Activated T-cell treated with anti-CD3 and anti-CD28 coated beads, Interleukin-2, amount 50 U/mL, for 72 hours (primary cell): ENCODE measurements around the gene SLC16A2. TPM values are rescaled to one million over a fixed set of nuclear protein-coding genes. Genes with fewer than 3 reads are reported as not detected.
"Not testable (repeated sequence)": the region's sequence is repeated elsewhere in the genome, so short reads cannot be mapped to it uniquely, and the experiment has no call there.

Source experiments
- ATAC-seq, 2 donors: fragments of 150-1000 bp; cut with Tn5 transposase; replicated peaks in 1 of 2; 2 replicates each; pipeline ENCODE4 v1.10.0; 2021; ENCODE audit warnings: moderate library complexity in 2 of 2, mild to moderate bottlenecking in 1 of 2
- DNase-seq, 2 donors: peaks; one replicate each; pipeline ENCODE4 v3.0.0; 2021 to 2022; ENCODE audit warnings: mixed read lengths in 1 of 2
- H3K27ac Mint-ChIP-seq: one replicate; pipeline ENCODE4 v1.8.0; 2022; ENCODE audit warnings: mild to moderate bottlenecking, moderate library complexity, mixed read lengths
- H3K27me3 Mint-ChIP-seq: one replicate; pipeline ENCODE4 v1.8.0; 2022; ENCODE audit warnings: low read depth, mixed read lengths
- H3K36me3 Mint-ChIP-seq, 2 donors: one replicate each; pipeline ENCODE4 v1.8.0; 2022; ENCODE audit warnings: mixed read lengths in 2 of 2, mild to moderate bottlenecking in 1 of 2; ENCODE audit not compliant: insufficient read depth in 2 of 2
- H3K4me1 Mint-ChIP-seq: one replicate; pipeline ENCODE4 v1.8.0; 2022; ENCODE audit warnings: low read depth, mixed read lengths
- H3K4me3 Mint-ChIP-seq, 2 donors: one replicate each; pipeline ENCODE4 v1.8.0; 2022; ENCODE audit warnings: mild to moderate bottlenecking in 2 of 2, mixed read lengths in 2 of 2, moderate library complexity in 2 of 2
- H3K9me3 Mint-ChIP-seq, 2 donors: one replicate each; pipeline ENCODE4 v1.8.0; 2022; ENCODE audit warnings: mixed read lengths in 2 of 2
- total RNA-seq, 2 donors: library from RNA; stranded (reverse); gene quantifications; one replicate each; pipeline ENCODE4 v1.2.3, GENCODE V29; 2022

Gene SLC16A2
- total RNA-seq, 2 donors from 2014 or later, result 0.30 to 0.36 TPM

GRCh38 chrX:74450803-74451449, 29.6 kb downstream of the SLC16A2 start:
- H3K9me3 Mint-ChIP-seq, result no peaks in the 10 kb centered on the region
- no peak overlapping the region for H3K27ac Mint-ChIP-seq
- DNase-seq (peak in 1 of 2 donors; percentile 29), ATAC-seq (peak; percentile 94 to 95)
- no peaks in the 10 kb centered on the region for H3K36me3 Mint-ChIP-seq
- H3K4me3 Mint-ChIP-seq, result peak overlapping the region in 1 of 2 donors; percentile 25
- H3K27me3 Mint-ChIP-seq, result peaks cover 14% of the 10 kb centered on the region
- H3K4me1 Mint-ChIP-seq, result peaks cover 36% of the 10 kb centered on the region

GRCh38 chrX:74451450-74452198, 30.3 kb downstream of the SLC16A2 start:
- H3K27ac Mint-ChIP-seq, result no peak overlapping the region

GRCh38 chrX:74452199-74452481, 30.8 kb downstream of the SLC16A2 start:
- Mint-ChIP-seq H3K36me3 (no peaks in the 10 kb centered on the region), H3K4me1 (peaks cover 36% of the 10 kb centered on the region), H3K4me3 (no peak overlapping the region), H3K27me3 (peaks cover 21% of the 10 kb centered on the region), H3K27ac (no peak overlapping the region), H3K9me3 (no peaks in the 10 kb centered on the region)
- DNase-seq (no peak), ATAC-seq (no peak)

More at GRCh38 chrX:74451450-74452198, 30.3 kb downstream of the SLC16A2 start:
- H3K27me3 Mint-ChIP-seq, result peaks cover 19% of the 10 kb centered on the region
- H3K4me3 Mint-ChIP-seq, result peak overlapping the region in 1 of 2 donors; percentile 25
- peaks cover 36% of the 10 kb centered on the region for H3K4me1 Mint-ChIP-seq
- ATAC-seq (peak in 1 of 2 donors; percentile 67), DNase-seq (no peak)
- H3K9me3 Mint-ChIP-seq, result no peaks in the 10 kb centered on the region
- H3K36me3 Mint-ChIP-seq, result no peaks in the 10 kb centered on the region

- Mint-ChIP-seq H3K4me1 (peaks cover 36% of the 10 kb centered on the region), H3K27me3 (peaks cover 29% of the 10 kb centered on the region), H3K36me3 (no peaks in the 10 kb centered on the region), H3K27ac (no peak overlapping the region), H3K9me3 (no peaks in the 10 kb centered on the region), H3K4me3 (no peak overlapping the region)
- ATAC-seq (no peak), DNase-seq (no peak)
Measured at GRCh38 chrX:74453178-74453577, 31.9 kb downstream of the SLC16A2 start.

GRCh38 chrX:74454233-74454632, 32.9 kb downstream of the SLC16A2 start:
- DNase-seq, H3K27ac Mint-ChIP-seq, ATAC-seq, H3K9me3 Mint-ChIP-seq, H3K4me3 Mint-ChIP-seq, H3K36me3 Mint-ChIP-seq: not testable (repeated sequence)
- Mint-ChIP-seq H3K4me1 (peaks cover 35% of the 10 kb centered on the region), H3K27me3 (peaks cover 35% of the 10 kb centered on the region)

DNA sequence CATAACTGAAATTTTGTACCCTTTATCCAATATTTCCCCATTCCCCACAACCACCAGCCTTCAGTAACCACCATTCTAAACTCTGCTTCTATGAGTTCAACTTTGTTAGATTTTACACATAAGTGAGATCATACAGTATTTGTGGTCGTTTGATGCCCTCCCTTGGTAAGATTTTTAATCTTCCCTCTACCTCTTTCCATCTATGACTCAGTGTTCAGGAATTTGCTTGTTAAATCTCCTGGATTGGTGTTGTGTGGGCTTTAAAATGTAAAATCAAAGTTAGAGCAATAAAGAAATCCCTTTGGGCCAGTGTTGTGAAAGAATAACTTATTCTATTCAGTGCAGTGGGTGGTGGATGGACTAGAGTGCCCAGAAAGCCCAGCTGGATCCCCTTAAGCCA, 37.4 kb downstream of the SLC16A2 start:
- no peaks in the 10 kb centered on the region for H3K36me3 Mint-ChIP-seq
- H3K4me3 Mint-ChIP-seq, result no peak overlapping the region
- no peak for DNase-seq
- no peaks in the 10 kb centered on the region for H3K9me3 Mint-ChIP-seq
- H3K27me3 Mint-ChIP-seq, result peaks cover 60% of the 10 kb centered on the region
- no peak overlapping the region for H3K27ac Mint-ChIP-seq
- H3K4me1 Mint-ChIP-seq, result no peaks in the 10 kb centered on the region
- ATAC-seq, result no peak

DNA sequence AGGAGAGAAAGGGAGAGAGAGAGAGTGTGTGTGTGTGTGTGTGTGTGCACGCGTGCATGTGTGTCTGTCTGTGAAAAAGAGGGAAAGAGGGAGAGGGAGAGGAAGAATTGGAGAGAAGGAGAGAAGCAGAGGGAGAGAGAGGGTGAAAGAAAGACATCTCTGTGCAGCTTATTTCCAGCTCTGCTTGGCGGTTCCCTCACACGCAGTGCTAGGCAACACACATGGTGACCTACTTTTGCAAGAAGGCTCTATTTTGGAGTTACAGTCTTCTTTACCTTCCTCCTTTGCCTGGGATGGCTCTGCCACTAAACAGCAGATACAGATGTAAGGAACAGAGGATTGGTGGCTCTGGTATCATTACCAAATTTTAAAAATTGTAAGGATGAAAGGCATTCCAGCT, 40.1 kb downstream of the SLC16A2 start:
- no peak for DNase-seq
- Mint-ChIP-seq H3K4me3 (no peak overlapping the region), H3K27ac (no peak overlapping the region), H3K4me1 (no peaks in the 10 kb centered on the region), H3K9me3 (no peaks in the 10 kb centered on the region), H3K27me3 (peaks cover 57% of the 10 kb centered on the region), H3K36me3 (no peaks in the 10 kb centered on the region)
- no peak for ATAC-seq

DNA sequence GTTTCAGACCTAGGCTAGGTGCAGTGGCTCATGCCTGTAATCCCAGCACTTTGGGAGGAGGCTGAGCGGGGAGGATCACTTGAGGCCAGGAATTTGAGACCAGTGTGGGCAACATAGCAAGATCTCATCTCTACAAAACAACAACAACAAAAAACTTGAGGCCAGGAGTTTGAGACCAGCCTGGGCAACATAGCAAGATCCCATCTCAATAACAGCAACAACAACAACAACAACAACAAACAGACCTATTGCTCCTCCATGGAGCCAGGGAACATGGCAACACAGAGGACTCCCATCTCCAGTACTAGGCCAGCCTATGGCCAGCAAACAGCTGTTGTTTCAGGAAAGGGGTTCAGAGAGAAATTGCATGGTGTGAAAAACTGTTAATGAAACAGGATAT, 43.4 kb downstream of the SLC16A2 start:
- H3K4me3 Mint-ChIP-seq, result no peak overlapping the region
- no peak for ATAC-seq
- no peaks in the 10 kb centered on the region for H3K4me1 Mint-ChIP-seq

DNA sequence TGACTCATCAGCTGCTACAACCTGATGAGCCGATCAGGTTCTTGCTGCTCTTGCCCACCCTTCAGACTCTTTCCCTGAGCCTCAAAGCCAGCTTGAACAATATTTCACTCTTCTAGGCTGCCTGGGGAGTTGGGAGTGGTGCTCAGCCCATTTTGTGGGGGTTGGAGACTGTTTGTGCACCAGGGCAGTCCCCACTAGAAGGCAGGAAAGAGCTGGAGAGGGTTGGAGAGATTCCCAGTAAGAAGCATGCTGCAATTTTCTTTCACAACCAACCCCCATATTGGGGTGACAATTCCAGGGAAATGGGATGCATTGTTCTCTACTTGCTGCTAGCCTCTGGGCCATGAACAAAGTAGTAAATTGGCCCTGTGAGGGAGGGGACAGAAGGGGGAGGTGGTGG, 44.1 kb downstream of the SLC16A2 start:
- H3K9me3 Mint-ChIP-seq, result peaks cover 2% of the 10 kb centered on the region in 2 donors
- peaks cover 37% of the 10 kb centered on the region for H3K27me3 Mint-ChIP-seq
- H3K4me1 Mint-ChIP-seq, result no peaks in the 10 kb centered on the region
- no peak for ATAC-seq
- no peak overlapping the region for H3K4me3 Mint-ChIP-seq
- no peak for DNase-seq
- no peaks in the 10 kb centered on the region for H3K36me3 Mint-ChIP-seq
- H3K27ac Mint-ChIP-seq, result no peak overlapping the region

More for the DNA sequence above, 43.4 kb downstream of the SLC16A2 start:
- peaks cover 44% of the 10 kb centered on the region for H3K27me3 Mint-ChIP-seq
- no peak for DNase-seq
- no peak overlapping the region for H3K27ac Mint-ChIP-seq
- no peaks in the 10 kb centered on the region for H3K36me3 Mint-ChIP-seq
- peaks cover 0 to 2% of the 10 kb centered on the region in 2 donors for H3K9me3 Mint-ChIP-seq

DNA sequence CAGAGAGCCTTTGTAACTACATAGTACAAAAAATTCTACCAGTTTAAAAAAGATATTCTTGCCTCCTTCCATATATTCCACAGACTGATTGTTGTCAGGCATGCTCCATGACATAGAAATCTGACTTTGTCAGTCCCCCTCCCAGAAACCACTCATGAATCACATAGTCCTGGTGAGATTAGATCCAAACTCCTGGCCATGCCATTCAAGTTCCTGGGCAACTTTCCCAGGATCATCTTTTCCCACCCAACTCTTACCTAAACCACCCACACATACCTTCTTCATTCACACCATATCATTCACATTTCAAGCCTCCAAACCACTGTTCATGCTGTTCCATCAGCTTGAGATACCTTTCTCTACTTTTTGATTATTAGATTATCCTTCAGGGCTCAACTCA, 46.4 kb downstream of the SLC16A2 start:
- no peak overlapping the region for H3K27ac Mint-ChIP-seq
- H3K4me1 Mint-ChIP-seq, result no peaks in the 10 kb centered on the region
- peaks cover 24% of the 10 kb centered on the region for H3K27me3 Mint-ChIP-seq
- H3K36me3 Mint-ChIP-seq, result no peaks in the 10 kb centered on the region
- ATAC-seq, result no peak
- DNase-seq, result no peak
- H3K9me3 Mint-ChIP-seq, result peaks cover 2% of the 10 kb centered on the region in 2 donors
- no peak overlapping the region for H3K4me3 Mint-ChIP-seq

DNA sequence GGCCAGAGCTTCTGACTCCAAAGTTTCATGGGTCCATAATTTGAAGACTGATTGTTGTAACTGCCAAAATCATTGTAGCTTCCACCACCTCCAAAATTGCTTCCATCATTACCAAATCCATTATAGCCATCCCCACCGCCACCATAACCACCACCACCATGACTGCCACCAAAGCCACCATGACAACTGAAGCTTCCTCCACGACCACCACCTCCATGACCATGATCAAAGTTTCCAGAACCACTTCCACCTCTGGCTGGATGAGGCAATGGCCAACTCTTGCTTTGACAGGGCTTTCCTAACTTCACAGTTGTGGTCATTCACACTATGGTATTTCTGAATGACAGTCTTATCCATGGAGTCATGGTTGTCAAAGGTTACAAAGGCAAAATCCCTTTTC, 51.8 kb downstream of the SLC16A2 start:
- not testable (repeated sequence) for ATAC-seq, H3K9me3 Mint-ChIP-seq, DNase-seq, H3K27ac Mint-ChIP-seq, H3K4me3 Mint-ChIP-seq, H3K4me1 Mint-ChIP-seq, H3K36me3 Mint-ChIP-seq
- H3K27me3 Mint-ChIP-seq, result peaks cover 25% of the 10 kb centered on the region

DNA sequence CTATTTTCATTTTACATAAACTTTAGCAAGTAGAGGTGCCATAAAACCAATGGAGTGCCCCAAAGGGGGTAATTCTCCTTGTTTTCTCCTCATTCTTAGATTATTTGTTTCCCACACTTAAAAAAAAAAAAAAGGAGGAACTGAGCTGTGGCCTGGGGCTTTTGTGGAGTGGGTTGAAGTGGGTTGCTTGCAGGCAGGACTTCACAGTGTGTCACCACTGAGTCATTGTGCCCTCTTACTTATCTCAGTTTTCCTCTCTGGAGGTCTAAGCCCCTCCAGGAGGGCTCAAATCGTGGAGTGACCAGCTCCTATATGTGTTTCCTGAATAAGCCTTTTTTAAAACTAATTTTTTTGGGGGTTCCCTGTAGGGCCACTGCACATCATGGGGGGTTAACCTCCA, 69.0 kb downstream of the SLC16A2 start:
- peaks cover 0 to 3% of the 10 kb centered on the region in 2 donors for H3K9me3 Mint-ChIP-seq
- H3K36me3 Mint-ChIP-seq, result no peaks in the 10 kb centered on the region
- no peaks in the 10 kb centered on the region for H3K4me1 Mint-ChIP-seq
- H3K4me3 Mint-ChIP-seq, result no peak overlapping the region
- DNase-seq (no peak), ATAC-seq (no peak)
- H3K27me3 Mint-ChIP-seq, result peaks cover 20% of the 10 kb centered on the region
- no peak overlapping the region for H3K27ac Mint-ChIP-seq

DNA sequence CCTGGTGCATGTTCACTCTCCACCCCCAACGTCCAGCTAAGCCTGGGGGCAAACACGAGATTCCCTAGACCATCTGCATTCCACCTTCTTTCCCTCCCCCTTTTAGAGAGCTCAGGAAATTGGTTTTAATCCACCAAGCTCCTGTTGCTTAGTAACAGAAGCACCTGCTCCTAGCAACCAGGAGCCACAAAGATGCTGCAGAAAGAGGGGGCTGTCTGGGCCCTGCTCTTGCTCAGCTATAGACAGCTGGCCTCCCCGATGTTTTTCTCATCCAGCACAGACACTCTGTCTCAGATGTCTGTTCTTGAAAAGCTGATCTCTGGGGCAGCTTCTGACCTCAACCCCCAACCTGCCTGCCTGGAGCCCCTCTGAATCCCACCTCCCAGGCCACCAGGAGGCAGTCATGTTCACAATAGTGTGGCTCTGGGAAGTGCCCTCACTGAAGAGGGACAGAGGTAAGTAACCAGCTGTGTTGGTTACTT, 71.5 kb downstream of the SLC16A2 start:
- H3K27me3 Mint-ChIP-seq, result peaks cover 20% of the 10 kb centered on the region
- H3K9me3 Mint-ChIP-seq, result no peaks in the 10 kb centered on the region
- H3K27ac Mint-ChIP-seq, result no peak overlapping the region
- no peak overlapping the region for H3K4me3 Mint-ChIP-seq
- DNase-seq (peak; percentile 9 to 12), ATAC-seq (peak in 1 of 2 donors; percentile 39)
- no peaks in the 10 kb centered on the region for H3K4me1 Mint-ChIP-seq
- H3K36me3 Mint-ChIP-seq, result no peaks in the 10 kb centered on the region
